ENCODE measurements around the gene IFT172.
"Not testable (repeated sequence)": the region's sequence is repeated elsewhere in the genome, so short reads cannot be mapped to it uniquely, and the experiment has no call there.

The IFT172 gene

GRCh38 chr2:27441958-27442919, 47.3 kb downstream of the IFT172 start, which contains the start of gene KRTCAP3:
Gene KRTCAP3 (plus strand): TSS chr2:27442381. CDS start chr2:27442413, 32 bp downstream.
- Histone ChIP-seq H3K9ac (ENCODE audit: low read depth, low read length) (peak within 1 kb of the TSS; percentile 85), H3K4me1 (ENCODE audit: control insufficient read depth, insufficient read depth, low read length) (no peaks in the 10 kb centered on the region), H3K27me3 (ENCODE audit: control insufficient read depth, insufficient read depth, low read length) (no peaks in the 10 kb centered on the region), H3K36me3 (ENCODE audit: control insufficient read depth, insufficient read depth, low read length) (peaks cover 15% of the 10 kb centered on the region), H3K4me3 (ENCODE audit: low read depth, low read length) (peak within 1 kb of the TSS; percentile 65), H3K9me3 (ENCODE audit: control insufficient read depth, insufficient read depth, low read length) (no peaks in the 10 kb centered on the region)

DNA sequence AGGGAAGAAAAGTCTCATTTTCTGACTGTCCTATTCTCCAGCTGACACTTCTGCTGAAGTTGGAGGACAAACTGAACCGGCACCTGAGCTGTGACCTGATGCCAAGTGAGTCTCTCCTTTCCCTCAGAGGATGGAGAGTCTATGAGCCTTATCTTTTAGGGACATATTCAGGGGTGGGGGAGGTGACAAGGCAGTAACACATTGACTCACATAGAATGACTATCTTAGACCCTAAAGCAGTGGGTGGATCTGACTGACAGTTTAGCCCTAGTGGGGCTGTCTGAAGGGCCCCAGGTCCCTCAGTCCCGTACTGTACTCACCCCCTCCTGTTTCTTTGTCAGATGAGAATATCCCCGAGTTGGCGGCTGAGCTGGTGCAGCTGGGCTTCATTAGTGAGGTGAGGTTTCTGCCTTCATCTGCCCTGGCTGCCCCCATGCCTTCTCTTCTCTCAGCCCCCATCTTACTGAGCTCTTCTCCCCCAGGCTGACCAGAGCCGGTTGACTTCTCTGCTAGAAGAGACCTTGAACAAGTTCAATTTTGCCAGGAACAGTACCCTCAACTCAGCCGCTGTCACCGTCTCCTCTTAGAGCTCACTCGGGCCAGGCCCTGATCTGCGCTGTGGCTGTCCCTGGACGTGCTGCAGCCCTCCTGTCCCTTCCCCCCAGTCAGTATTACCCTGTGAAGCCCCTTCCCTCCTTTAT, 48.2 kb downstream of the IFT172 start:
- Histone ChIP-seq H3K9me3 (ENCODE audit: control insufficient read depth, insufficient read depth, low read length) (no peaks in the 10 kb centered on the region), H3K4me3 (ENCODE audit: low read depth, low read length) (no peak overlapping the region), H3K36me3 (ENCODE audit: control insufficient read depth, insufficient read depth, low read length) (peaks cover 21% of the 10 kb centered on the region), H3K9ac (ENCODE audit: low read depth, low read length) (no peak overlapping the region), H3K27me3 (ENCODE audit: control insufficient read depth, insufficient read depth, low read length) (no peaks in the 10 kb centered on the region), H3K4me1 (ENCODE audit: control insufficient read depth, insufficient read depth, low read length) (no peaks in the 10 kb centered on the region)

DNA sequence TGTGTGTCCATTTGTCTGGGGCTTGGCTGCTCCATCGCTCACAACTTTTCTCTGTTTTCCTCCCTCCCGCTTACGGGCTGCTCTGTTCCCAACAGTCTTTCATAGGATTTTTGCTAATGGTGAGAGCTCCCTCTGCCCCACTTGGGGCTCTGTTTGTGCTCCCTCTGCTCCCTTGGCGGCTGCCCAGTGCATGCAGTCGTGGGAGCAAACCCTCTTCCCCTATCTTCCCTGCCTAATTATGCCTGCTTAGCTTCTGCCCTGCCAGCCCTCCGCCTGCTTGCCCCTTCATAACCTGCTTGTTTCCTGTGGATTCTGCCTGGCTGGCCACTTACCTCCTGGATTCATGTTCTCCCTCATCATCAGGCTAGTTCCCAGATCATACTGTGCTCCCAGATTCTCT, 53.9 kb downstream of the IFT172 start:
- H3K36me3 ChIP-seq (ENCODE audit: control insufficient read depth, insufficient read depth, low read length), result peaks cover 30% of the 10 kb centered on the region

GRCh38 chr2:27431395-27431794, 58.1 kb downstream of the IFT172 start:
- Histone ChIP-seq H3K4me1 (ENCODE audit: control insufficient read depth, insufficient read depth, low read length) (peaks cover 5% of the 10 kb centered on the region), H3K9me3 (ENCODE audit: control insufficient read depth, insufficient read depth, low read length) (no peaks in the 10 kb centered on the region), H3K4me3 (ENCODE audit: low read depth, low read length) (no peak overlapping the region), H3K36me3 (ENCODE audit: control insufficient read depth, insufficient read depth, low read length) (peaks cover 16% of the 10 kb centered on the region), H3K9ac (ENCODE audit: low read depth, low read length) (no peak overlapping the region), H3K27me3 (ENCODE audit: control insufficient read depth, insufficient read depth, low read length) (no peaks in the 10 kb centered on the region)

More for the DNA sequence above, 53.9 kb downstream of the IFT172 start:
- Histone ChIP-seq H3K9me3 (ENCODE audit: control insufficient read depth, insufficient read depth, low read length) (no peaks in the 10 kb centered on the region), H3K9ac (ENCODE audit: low read depth, low read length) (no peak overlapping the region), H3K27me3 (ENCODE audit: control insufficient read depth, insufficient read depth, low read length) (no peaks in the 10 kb centered on the region), H3K4me3 (ENCODE audit: low read depth, low read length) (no peak overlapping the region), H3K4me1 (ENCODE audit: control insufficient read depth, insufficient read depth, low read length) (no peaks in the 10 kb centered on the region)

GRCh38 chr2:27428978-27429541, 60.5 kb downstream of the IFT172 start:
- H3K4me1 ChIP-seq (ENCODE audit: control insufficient read depth, insufficient read depth, low read length), result peaks cover 5% of the 10 kb centered on the region
- no peaks in the 10 kb centered on the region for H3K9me3 ChIP-seq (ENCODE audit: control insufficient read depth, insufficient read depth, low read length)
- peak overlapping the region; percentile 87 for H3K9ac ChIP-seq (ENCODE audit: low read depth, low read length)
- H3K4me3 ChIP-seq (ENCODE audit: low read depth, low read length), result peak overlapping the region; percentile 89
- no peaks in the 10 kb centered on the region for H3K36me3 ChIP-seq (ENCODE audit: control insufficient read depth, insufficient read depth, low read length)
- H3K27me3 ChIP-seq (ENCODE audit: control insufficient read depth, insufficient read depth, low read length), result no peaks in the 10 kb centered on the region

GRCh38 chr2:27428213-27428977, 61.1 kb downstream of the IFT172 start, which contains the start of gene NRBP1:
Gene NRBP1 (plus strand): TSS chr2:27428631. CDS start chr2:27433274, 4,643 bp downstream.
- peak within 1 kb of the TSS; percentile 89 for H3K4me3 ChIP-seq (ENCODE audit: low read depth, low read length)

GRCh38 chr2:27427863-27428212, 61.7 kb downstream of the IFT172 start:
- peaks cover 5% of the 10 kb centered on the region for H3K4me1 ChIP-seq (ENCODE audit: control insufficient read depth, insufficient read depth, low read length)
- peak overlapping the region; percentile 70 for H3K9ac ChIP-seq (ENCODE audit: low read depth, low read length)
- H3K4me3 ChIP-seq (ENCODE audit: low read depth, low read length), result peak overlapping the region; percentile 87
- H3K9me3 ChIP-seq (ENCODE audit: control insufficient read depth, insufficient read depth, low read length), result no peaks in the 10 kb centered on the region
- no peaks in the 10 kb centered on the region for H3K27me3 ChIP-seq (ENCODE audit: control insufficient read depth, insufficient read depth, low read length)
- no peaks in the 10 kb centered on the region for H3K36me3 ChIP-seq (ENCODE audit: control insufficient read depth, insufficient read depth, low read length)

More at GRCh38 chr2:27428213-27428977, 61.1 kb downstream of the IFT172 start, which contains the start of gene NRBP1:
- Histone ChIP-seq H3K9me3 (ENCODE audit: control insufficient read depth, insufficient read depth, low read length) (no peaks in the 10 kb centered on the region), H3K9ac (ENCODE audit: low read depth, low read length) (peak within 1 kb of the TSS; percentile 87), H3K4me1 (ENCODE audit: control insufficient read depth, insufficient read depth, low read length) (peaks cover 5% of the 10 kb centered on the region), H3K27me3 (ENCODE audit: control insufficient read depth, insufficient read depth, low read length) (no peaks in the 10 kb centered on the region), H3K36me3 (ENCODE audit: control insufficient read depth, insufficient read depth, low read length) (no peaks in the 10 kb centered on the region)

DNA sequence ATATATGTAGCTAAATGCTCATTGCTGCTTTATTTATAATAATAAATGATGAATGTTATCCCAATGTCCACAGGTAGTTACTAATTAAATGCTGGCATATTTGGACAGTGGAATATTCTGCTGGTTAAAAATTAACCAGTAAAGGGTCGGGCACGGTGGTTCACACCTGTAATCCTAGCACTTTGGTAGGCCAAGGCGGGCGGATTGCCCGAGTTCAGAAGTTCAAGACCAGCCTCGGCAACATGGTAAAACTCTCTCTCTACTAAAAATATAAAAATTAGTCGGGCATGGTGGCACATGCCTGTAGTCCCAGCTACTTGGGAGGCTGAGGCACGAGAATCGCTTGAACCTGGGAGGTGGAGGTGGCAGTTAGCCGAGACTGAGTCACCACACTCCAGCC, 64.5 kb downstream of the IFT172 start:
- H3K36me3 ChIP-seq (ENCODE audit: control insufficient read depth, insufficient read depth, low read length); H3K4me3 ChIP-seq (ENCODE audit: low read depth, low read length); H3K9ac ChIP-seq (ENCODE audit: low read depth, low read length); H3K4me1 ChIP-seq (ENCODE audit: control insufficient read depth, insufficient read depth, low read length); H3K9me3 ChIP-seq (ENCODE audit: control insufficient read depth, insufficient read depth, low read length); H3K27me3 ChIP-seq (ENCODE audit: control insufficient read depth, insufficient read depth, low read length): not testable (repeated sequence)

GRCh38 chr2:27422958-27423357, 66.6 kb downstream of the IFT172 start:
- Histone ChIP-seq H3K36me3 (ENCODE audit: control insufficient read depth, insufficient read depth, low read length) (no peaks in the 10 kb centered on the region), H3K27me3 (ENCODE audit: control insufficient read depth, insufficient read depth, low read length) (no peaks in the 10 kb centered on the region), H3K4me3 (ENCODE audit: low read depth, low read length) (no peak overlapping the region), H3K9ac (ENCODE audit: low read depth, low read length) (no peak overlapping the region), H3K9me3 (ENCODE audit: control insufficient read depth, insufficient read depth, low read length) (no peaks in the 10 kb centered on the region), H3K4me1 (ENCODE audit: control insufficient read depth, insufficient read depth, low read length) (no peaks in the 10 kb centered on the region)

DNA sequence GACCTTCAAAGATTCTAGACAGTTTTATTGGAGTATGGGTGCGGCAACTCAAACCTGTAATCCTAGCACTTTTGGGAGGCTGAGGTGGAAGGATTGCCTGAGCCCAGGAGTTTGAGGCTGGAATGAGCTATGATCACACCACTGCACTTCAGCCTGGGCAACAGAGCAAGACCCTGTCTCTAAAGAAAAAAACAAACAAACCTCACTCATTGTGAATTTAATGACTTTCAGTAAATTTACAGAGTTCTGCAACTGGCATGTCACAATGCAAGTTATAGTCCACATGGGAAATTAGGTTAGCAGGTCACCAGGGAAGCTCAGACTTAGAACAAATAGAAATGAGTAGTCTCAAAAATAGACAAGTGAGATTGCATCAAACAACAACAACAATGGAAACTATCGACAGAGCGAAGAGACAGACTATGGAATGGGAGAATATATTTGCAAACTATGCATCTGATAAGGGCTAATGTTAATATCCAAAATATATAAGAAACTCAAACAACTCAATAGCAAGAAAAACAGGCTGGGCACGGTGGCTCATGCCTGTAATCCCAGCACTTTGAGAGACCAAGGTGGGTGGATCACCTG, 67.8 kb downstream of the IFT172 start:
- H3K4me1 ChIP-seq (ENCODE audit: control insufficient read depth, insufficient read depth, low read length), result no peaks in the 10 kb centered on the region
- H3K36me3 ChIP-seq (ENCODE audit: control insufficient read depth, insufficient read depth, low read length), result no peaks in the 10 kb centered on the region
- H3K9me3 ChIP-seq (ENCODE audit: control insufficient read depth, insufficient read depth, low read length), result no peaks in the 10 kb centered on the region
- H3K27me3 ChIP-seq (ENCODE audit: control insufficient read depth, insufficient read depth, low read length), result no peaks in the 10 kb centered on the region
- no peak overlapping the region for H3K9ac ChIP-seq (ENCODE audit: low read depth, low read length)
- no peak overlapping the region for H3K4me3 ChIP-seq (ENCODE audit: low read depth, low read length)

GRCh38 chr2:27420996-27421395, 68.5 kb downstream of the IFT172 start:
- H3K4me1 ChIP-seq (ENCODE audit: control insufficient read depth, insufficient read depth, low read length), result no peaks in the 10 kb centered on the region
- no peaks in the 10 kb centered on the region for H3K36me3 ChIP-seq (ENCODE audit: control insufficient read depth, insufficient read depth, low read length)
- no peak overlapping the region for H3K4me3 ChIP-seq (ENCODE audit: low read depth, low read length)
- no peak overlapping the region for H3K9ac ChIP-seq (ENCODE audit: low read depth, low read length)
- no peaks in the 10 kb centered on the region for H3K27me3 ChIP-seq (ENCODE audit: control insufficient read depth, insufficient read depth, low read length)
- H3K9me3 ChIP-seq (ENCODE audit: control insufficient read depth, insufficient read depth, low read length), result no peaks in the 10 kb centered on the region

Data from iPS-15b (cell line).